ENCODE measurements around the gene C2CD2. TPM values are rescaled to one million over a fixed set of nuclear protein-coding genes. Genes with fewer than 3 reads are reported as not detected.

The C2CD2 gene
- total RNA-seq, 1 experiment from 2014 or later = 9.2 TPM

- no peak for DNase-seq (ENCODE audit: low spot score)
- Histone ChIP-seq H3K27me3 (replicated peaks; ENCODE audit: insufficient read depth, low read depth, low read length, poor library complexity) (no peaks in the 10 kb centered on the region), H3K4me1 (ENCODE audit: insufficient read depth, low read length, poor library complexity, severe bottlenecking) (peaks cover 19% of the 10 kb centered on the region), H3K4me3 (ENCODE audit: low read depth, low read length, poor library complexity, severe bottlenecking) (peak overlapping the region; percentile 56), H3K9me3 (ENCODE audit: low read depth, low read length, poor library complexity, severe bottlenecking) (no peaks in the 10 kb centered on the region), H3K27ac (ENCODE audit: low read depth, low read length, poor library complexity, severe bottlenecking) (peak overlapping the region; percentile 30), H3K36me3 (ENCODE audit: insufficient read depth, low read length, poor library complexity, severe bottlenecking) (no peaks in the 10 kb centered on the region)
- CTCF ChIA-PET = no interaction called here
- intact Hi-C loops (cut with micrococcal nuclease; ENCODE audit: unreplicated experiment) = no loop called here
- no TSS peak for BruUV-seq (replicated peaks)
- POLR2A ChIA-PET (ENCODE audit: low non-redundant PET) = no interaction called here
- TF ChIP-seq EZH2 (IDR thresholded peaks at IDR 0.05; ENCODE audit: borderline replicate concordance, low read depth, low read length, poor library complexity, severe bottlenecking) (no peak), CTCF (conservative IDR thresholded peaks at IDR 0.05; ENCODE audit: low read depth, low read length) (no peak)
Measured at GRCh38 chr21:41953249-41953830, 478 bp downstream of the C2CD2 start.

- peak overlapping the region; percentile 56 for H3K4me3 ChIP-seq (ENCODE audit: low read depth, low read length, poor library complexity, severe bottlenecking)
- DNase-seq (ENCODE audit: low spot score) = no peak
- BruUV-seq (replicated peaks) = no TSS peak
- no peaks in the 10 kb centered on the region for H3K36me3 ChIP-seq (ENCODE audit: insufficient read depth, low read length, poor library complexity, severe bottlenecking)
- H3K27me3 ChIP-seq (replicated peaks; ENCODE audit: insufficient read depth, low read depth, low read length, poor library complexity) = no peaks in the 10 kb centered on the region
- TF ChIP-seq EZH2 (IDR thresholded peaks at IDR 0.05; ENCODE audit: borderline replicate concordance, low read depth, low read length, poor library complexity, severe bottlenecking) (no peak), CTCF (conservative IDR thresholded peaks at IDR 0.05; ENCODE audit: low read depth, low read length) (no peak)
- H3K27ac ChIP-seq (ENCODE audit: low read depth, low read length, poor library complexity, severe bottlenecking) = peak overlapping the region; percentile 30
- CTCF ChIA-PET = no interaction called here
- intact Hi-C loops (cut with micrococcal nuclease; ENCODE audit: unreplicated experiment) = no loop called here
- peaks cover 16% of the 10 kb centered on the region for H3K4me1 ChIP-seq (ENCODE audit: insufficient read depth, low read length, poor library complexity, severe bottlenecking)
- POLR2A ChIA-PET (ENCODE audit: low non-redundant PET) = no interaction called here
- no peaks in the 10 kb centered on the region for H3K9me3 ChIP-seq (ENCODE audit: low read depth, low read length, poor library complexity, severe bottlenecking)
Measured at GRCh38 chr21:41952568-41953248, 1.1 kb downstream of the C2CD2 start.

GRCh38 chr21:41951876-41952567 is 1.8 kb downstream of the C2CD2 start:
- H3K4me1 ChIP-seq (ENCODE audit: insufficient read depth, low read length, poor library complexity, severe bottlenecking) = peaks cover 9% of the 10 kb centered on the region
- ChIA-PET POLR2A (ENCODE audit: low non-redundant PET) (no interaction called here), CTCF (no interaction called here)
- no peaks in the 10 kb centered on the region for H3K9me3 ChIP-seq (ENCODE audit: low read depth, low read length, poor library complexity, severe bottlenecking)
- intact Hi-C loops (cut with micrococcal nuclease; ENCODE audit: unreplicated experiment) = no loop called here
- TF ChIP-seq EZH2 (IDR thresholded peaks at IDR 0.05; ENCODE audit: borderline replicate concordance, low read depth, low read length, poor library complexity, severe bottlenecking) = no peak
- no peaks in the 10 kb centered on the region for H3K27me3 ChIP-seq (replicated peaks; ENCODE audit: insufficient read depth, low read depth, low read length, poor library complexity)
- no peaks in the 10 kb centered on the region for H3K36me3 ChIP-seq (ENCODE audit: insufficient read depth, low read length, poor library complexity, severe bottlenecking)
- H3K4me3 ChIP-seq (ENCODE audit: low read depth, low read length, poor library complexity, severe bottlenecking) = no peak overlapping the region
- TSS peak; percentile 24 for BruUV-seq (replicated peaks)
- H3K27ac ChIP-seq (ENCODE audit: low read depth, low read length, poor library complexity, severe bottlenecking) = no peak overlapping the region
- no peak for DNase-seq (ENCODE audit: low spot score)
